ENCODE measurements around the gene U2SURP. TPM values are rescaled to one million over a fixed set of nuclear protein-coding genes. Genes with fewer than 3 reads are reported as not detected.

Gene U2SURP
- total and polyA plus RNA-seq, 10 of the 15 experiments (the other 5 are each of a cell fraction or from before 2014, with no cell fraction given) = 76.3 to 277 (median 150) TPM

DNA sequence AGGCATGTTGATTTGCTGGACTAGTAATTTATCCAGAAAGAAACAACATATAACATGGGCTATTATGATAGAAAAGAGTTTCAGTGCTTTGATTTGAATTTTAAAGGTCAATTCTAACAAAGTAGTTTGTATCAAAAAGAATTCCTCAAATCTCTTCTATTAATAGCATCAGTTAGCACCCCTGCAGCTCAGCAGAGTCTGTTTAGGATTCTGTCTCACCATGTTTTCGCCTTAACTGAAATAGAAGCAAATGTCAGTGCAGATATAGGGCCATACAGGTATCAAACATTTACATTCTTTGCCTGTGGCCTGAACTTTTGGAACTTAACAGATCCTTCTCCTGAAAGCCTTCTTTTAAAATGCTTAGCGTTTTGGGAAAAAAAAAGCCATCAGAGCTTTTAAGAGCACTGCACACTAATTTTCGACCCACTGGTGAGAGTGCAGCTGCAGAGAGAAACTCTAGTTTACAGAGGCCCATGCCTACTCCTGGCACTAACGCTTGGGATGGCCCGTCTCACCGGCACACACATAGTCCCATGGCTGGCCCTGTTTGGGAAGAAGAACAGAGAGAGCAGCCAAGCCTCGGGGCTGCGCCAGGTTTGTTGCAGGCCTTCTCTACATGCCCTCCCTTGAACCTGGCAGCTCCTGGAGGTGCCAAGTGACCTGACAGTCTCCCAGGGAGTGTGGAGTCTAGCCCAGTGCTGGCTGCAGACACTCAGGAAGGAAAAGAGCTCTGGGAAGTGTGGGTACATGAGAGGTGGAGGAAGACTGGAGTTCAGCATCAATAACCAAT, 28.0 kb upstream of the U2SURP start:
- no TSS peak for BruUV-seq (replicated peaks)
- H3K79me2 ChIP-seq (ENCODE audit: control insufficient read depth, insufficient read depth, low read length) = no peaks in the 10 kb centered on the region
- FAIRE-seq (no peak), ATAC-seq (no peak), DNase-seq (ENCODE audit: low read depth, low spot score) (no peak)
- no peaks in the 10 kb centered on the region for H3K9me3 ChIP-seq (replicated peaks; ENCODE audit: control insufficient read depth, insufficient read depth, low read length)
- no peak overlapping the region for H2AFZ ChIP-seq (ENCODE audit: control insufficient read depth, low read depth, low read length)
- H4K20me1 ChIP-seq (ENCODE audit: control insufficient read depth, insufficient read depth) = no peaks in the 10 kb centered on the region
- ChIA-PET CTCF (interaction anchor here (0.6 to 2.4 kb wide), 3 partner anchors 14 to 884 kb away, joined by 3 to 8 read pairs (median 4); no protein-coding TSS in a partner anchor), SMC1A (ENCODE audit: uncharacterized antibody, unreplicated experiment) (no interaction called here), POLR2A (no interaction called here), RAD21 (ENCODE audit: unreplicated experiment) (no interaction called here)
- in situ Hi-C loops (cut with MboI) (no loop called here), intact Hi-C loops (cut with micrococcal nuclease; ENCODE audit: unreplicated experiment) (no loop called here)
- no peak overlapping the region for H3K9ac ChIP-seq (ENCODE audit: control insufficient read depth, insufficient read depth, low read length)
- no peak overlapping the region for H3K4me3 ChIP-seq
- no peaks in the 10 kb centered on the region for H3K4me1 ChIP-seq (ENCODE audit: control insufficient read depth, insufficient read depth, low read length)
- H3K27me3 ChIP-seq (replicated peaks in 1 of 2; ENCODE audit: control insufficient read depth in 2 of 2, insufficient read depth in 2 of 2, low read length in 1 of 2) = peaks cover 0 to 2% of the 10 kb centered on the region in 2 experiments; a peak in 2 of 4 replicates
- no peaks in the 10 kb centered on the region for H3K36me3 ChIP-seq (ENCODE audit: control insufficient read depth in 2 of 2, insufficient read depth in 2 of 2, low read length in 1 of 2)
- 31% methylated on average over 8 of the region's 8 CpGs for WGBS (ENCODE audit: insufficient coverage, insufficient replicate concordance, low lambda C conversion rate, missing lambda C conversion rate)
- no peak overlapping the region for H3K4me2 ChIP-seq (ENCODE audit: control insufficient read depth, insufficient read depth)
- H3K27ac ChIP-seq (ENCODE audit: control insufficient read depth, insufficient read depth) = no peak overlapping the region
- TF ChIP-seq, protein P1, sequence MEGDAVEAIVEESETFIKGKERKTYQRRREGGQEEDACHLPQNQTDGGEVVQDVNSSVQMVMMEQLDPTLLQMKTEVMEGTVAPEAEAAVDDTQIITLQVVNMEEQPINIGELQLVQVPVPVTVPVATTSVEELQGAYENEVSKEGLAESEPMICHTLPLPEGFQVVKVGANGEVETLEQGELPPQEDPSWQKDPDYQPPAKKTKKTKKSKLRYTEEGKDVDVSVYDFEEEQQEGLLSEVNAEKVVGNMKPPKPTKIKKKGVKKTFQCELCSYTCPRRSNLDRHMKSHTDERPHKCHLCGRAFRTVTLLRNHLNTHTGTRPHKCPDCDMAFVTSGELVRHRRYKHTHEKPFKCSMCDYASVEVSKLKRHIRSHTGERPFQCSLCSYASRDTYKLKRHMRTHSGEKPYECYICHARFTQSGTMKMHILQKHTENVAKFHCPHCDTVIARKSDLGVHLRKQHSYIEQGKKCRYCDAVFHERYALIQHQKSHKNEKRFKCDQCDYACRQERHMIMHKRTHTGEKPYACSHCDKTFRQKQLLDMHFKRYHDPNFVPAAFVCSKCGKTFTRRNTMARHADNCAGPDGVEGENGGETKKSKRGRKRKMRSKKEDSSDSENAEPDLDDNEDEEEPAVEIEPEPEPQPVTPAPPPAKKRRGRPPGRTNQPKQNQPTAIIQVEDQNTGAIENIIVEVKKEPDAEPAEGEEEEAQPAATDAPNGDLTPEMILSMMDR (IDR thresholded peaks at IDR 0.05 in 2 of 3, conservative IDR thresholded peaks at IDR 0.05 in 1 of 3; ENCODE audit: control insufficient read depth in 2 of 3, extremely low read depth in 1 of 3, insufficient read depth in 1 of 3, low read depth in 3 of 3, low read length in 3 of 3) = no peak
- no peak for TF ChIP-seq NFXL1 (IDR thresholded peaks at IDR 0.05; ENCODE audit: borderline replicate concordance)
- TF ChIP-seq, protein P2, sequence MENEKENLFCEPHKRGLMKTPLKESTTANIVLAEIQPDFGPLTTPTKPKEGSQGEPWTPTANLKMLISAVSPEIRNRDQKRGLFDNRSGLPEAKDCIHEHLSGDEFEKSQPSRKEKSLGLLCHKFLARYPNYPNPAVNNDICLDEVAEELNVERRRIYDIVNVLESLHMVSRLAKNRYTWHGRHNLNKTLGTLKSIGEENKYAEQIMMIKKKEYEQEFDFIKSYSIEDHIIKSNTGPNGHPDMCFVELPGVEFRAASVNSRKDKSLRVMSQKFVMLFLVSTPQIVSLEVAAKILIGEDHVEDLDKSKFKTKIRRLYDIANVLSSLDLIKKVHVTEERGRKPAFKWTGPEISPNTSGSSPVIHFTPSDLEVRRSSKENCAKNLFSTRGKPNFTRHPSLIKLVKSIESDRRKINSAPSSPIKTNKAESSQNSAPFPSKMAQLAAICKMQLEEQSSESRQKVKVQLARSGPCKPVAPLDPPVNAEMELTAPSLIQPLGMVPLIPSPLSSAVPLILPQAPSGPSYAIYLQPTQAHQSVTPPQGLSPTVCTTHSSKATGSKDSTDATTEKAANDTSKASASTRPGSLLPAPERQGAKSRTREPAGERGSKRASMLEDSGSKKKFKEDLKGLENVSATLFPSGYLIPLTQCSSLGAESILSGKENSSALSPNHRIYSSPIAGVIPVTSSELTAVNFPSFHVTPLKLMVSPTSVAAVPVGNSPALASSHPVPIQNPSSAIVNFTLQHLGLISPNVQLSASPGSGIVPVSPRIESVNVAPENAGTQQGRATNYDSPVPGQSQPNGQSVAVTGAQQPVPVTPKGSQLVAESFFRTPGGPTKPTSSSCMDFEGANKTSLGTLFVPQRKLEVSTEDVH (IDR thresholded peaks at IDR 0.05; ENCODE audit: low read depth, partially characterized antibody) = no peak
- TF ChIP-seq NFYA (IDR thresholded peaks at IDR 0.05; ENCODE audit: borderline replicate concordance, low read depth, low read length) = no peak
- no peak for TF ChIP-seq RCOR1 (conservative IDR thresholded peaks at IDR 0.05; ENCODE audit: low read depth, low read length)
- TF ChIP-seq CEBPB (IDR thresholded peaks at IDR 0.05; ENCODE audit: borderline replicate concordance in 1 of 2, low read depth in 2 of 2, low read length in 2 of 2) = no peak
- no peak for TF ChIP-seq JUNB (IDR thresholded peaks at IDR 0.05)
- TF ChIP-seq, protein P3, sequence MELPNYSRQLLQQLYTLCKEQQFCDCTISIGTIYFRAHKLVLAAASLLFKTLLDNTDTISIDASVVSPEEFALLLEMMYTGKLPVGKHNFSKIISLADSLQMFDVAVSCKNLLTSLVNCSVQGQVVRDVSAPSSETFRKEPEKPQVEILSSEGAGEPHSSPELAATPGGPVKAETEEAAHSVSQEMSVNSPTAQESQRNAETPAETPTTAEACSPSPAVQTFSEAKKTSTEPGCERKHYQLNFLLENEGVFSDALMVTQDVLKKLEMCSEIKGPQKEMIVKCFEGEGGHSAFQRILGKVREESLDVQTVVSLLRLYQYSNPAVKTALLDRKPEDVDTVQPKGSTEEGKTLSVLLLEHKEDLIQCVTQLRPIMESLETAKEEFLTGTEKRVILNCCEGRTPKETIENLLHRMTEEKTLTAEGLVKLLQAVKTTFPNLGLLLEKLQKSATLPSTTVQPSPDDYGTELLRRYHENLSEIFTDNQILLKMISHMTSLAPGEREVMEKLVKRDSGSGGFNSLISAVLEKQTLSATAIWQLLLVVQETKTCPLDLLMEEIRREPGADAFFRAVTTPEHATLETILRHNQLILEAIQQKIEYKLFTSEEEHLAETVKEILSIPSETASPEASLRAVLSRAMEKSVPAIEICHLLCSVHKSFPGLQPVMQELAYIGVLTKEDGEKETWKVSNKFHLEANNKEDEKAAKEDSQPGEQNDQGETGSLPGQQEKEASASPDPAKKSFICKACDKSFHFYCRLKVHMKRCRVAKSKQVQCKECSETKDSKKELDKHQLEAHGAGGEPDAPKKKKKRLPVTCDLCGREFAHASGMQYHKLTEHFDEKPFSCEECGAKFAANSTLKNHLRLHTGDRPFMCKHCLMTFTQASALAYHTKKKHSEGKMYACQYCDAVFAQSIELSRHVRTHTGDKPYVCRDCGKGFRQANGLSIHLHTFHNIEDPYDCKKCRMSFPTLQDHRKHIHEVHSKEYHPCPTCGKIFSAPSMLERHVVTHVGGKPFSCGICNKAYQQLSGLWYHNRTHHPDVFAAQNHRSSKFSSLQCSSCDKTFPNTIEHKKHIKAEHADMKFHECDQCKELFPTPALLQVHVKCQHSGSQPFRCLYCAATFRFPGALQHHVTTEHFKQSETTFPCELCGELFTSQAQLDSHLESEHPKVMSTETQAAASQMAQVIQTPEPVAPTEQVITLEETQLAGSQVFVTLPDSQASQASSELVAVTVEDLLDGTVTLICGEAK (IDR thresholded peaks at IDR 0.05; ENCODE audit: borderline replicate concordance) = no peak
- no peak for TF ChIP-seq STAT3 (IDR thresholded peaks at IDR 0.05; ENCODE audit: low read depth, low read length)
- TF ChIP-seq FOXK2 (IDR thresholded peaks at IDR 0.05) = no peak
- no peak for TF ChIP-seq MYC (IDR thresholded peaks at IDR 0.05; ENCODE audit: insufficient read depth, insufficient read length, insufficient replicate concordance, low read length, severe bottlenecking)
- no peak for TF ChIP-seq BHLHE40 (IDR thresholded peaks at IDR 0.05; ENCODE audit: borderline replicate concordance in 1 of 2, low read depth in 2 of 2, low read length in 1 of 2)
- no peak for TF ChIP-seq GABPA (IDR thresholded peaks at IDR 0.05; ENCODE audit: low read depth)
- no peak for TF ChIP-seq LARP7 (IDR thresholded peaks at IDR 0.05)
